ENCODE results near the gene CYP21A2.
"Not testable (repeated sequence)": the region's sequence is repeated elsewhere in the genome, so short reads cannot be mapped to it uniquely, and the experiment has no call there.

CYP21A2 gene

GRCh38 chr6:32037598-32038524 lies at the start of gene CYP21A2:
Gene CYP21A2, plus strand, starts transcription at chr6:32038415. Its CDS starts 8 bp downstream, at chr6:32038423.
- DNase-seq: not testable (repeated sequence)

- not testable (repeated sequence) for DNase-seq
These were observed 48.9 kb upstream of the CYP21A2 start for GRCh38 chr6:31989363-31989762.

GRCh38 chr6:31994421-31994820 lies 43.8 kb upstream of the CYP21A2 start:
- DNase-seq: not testable (repeated sequence)

- not testable (repeated sequence) for DNase-seq
These were observed 41.8 kb upstream of the CYP21A2 start for GRCh38 chr6:31996385-31996784.

GRCh38 chr6:32002546-32003268 lies 35.5 kb upstream of the CYP21A2 start:
- not testable (repeated sequence) for DNase-seq

- DNase-seq: not testable (repeated sequence)
These were observed 34.9 kb upstream of the CYP21A2 start for GRCh38 chr6:32003301-32003700.

- not testable (repeated sequence) for DNase-seq
These were observed 33.8 kb upstream of the CYP21A2 start for GRCh38 chr6:32004393-32004792.

GRCh38 chr6:32004864-32005537 lies 33.2 kb upstream of the CYP21A2 start:
- DNase-seq: not testable (repeated sequence)

- not testable (repeated sequence) for DNase-seq
These were observed 32.7 kb upstream of the CYP21A2 start for GRCh38 chr6:32005538-32005880.

- not testable (repeated sequence) for DNase-seq
These were observed 32.2 kb upstream of the CYP21A2 start for GRCh38 chr6:32005991-32006529.

- DNase-seq: not testable (repeated sequence)
These were observed 31.1 kb upstream of the CYP21A2 start for GRCh38 chr6:32007086-32007485.

GRCh38 chr6:32008037-32008436 lies 30.2 kb upstream of the CYP21A2 start:
- DNase-seq: not testable (repeated sequence)

- not testable (repeated sequence) for DNase-seq
These were observed 29.6 kb upstream of the CYP21A2 start for GRCh38 chr6:32008616-32009015.

GRCh38 chr6:32009537-32009936 lies 28.7 kb upstream of the CYP21A2 start:
- not testable (repeated sequence) for DNase-seq

- not testable (repeated sequence) for DNase-seq
These were observed 27.2 kb upstream of the CYP21A2 start for GRCh38 chr6:32010856-32011530.

GRCh38 chr6:32012941-32013617 lies 25.1 kb upstream of the CYP21A2 start:
- not testable (repeated sequence) for DNase-seq

GRCh38 chr6:32013738-32014137 lies 24.5 kb upstream of the CYP21A2 start:
- not testable (repeated sequence) for DNase-seq

GRCh38 chr6:32014547-32014946 lies 23.7 kb upstream of the CYP21A2 start, which contains the start of gene C4B:
Gene C4B, plus strand, starts transcription at chr6:32014795. Its CDS starts 51 bp downstream, at chr6:32014846.
- not testable (repeated sequence) for DNase-seq

- not testable (repeated sequence) for DNase-seq
These were observed 16.1 kb upstream of the CYP21A2 start for GRCh38 chr6:32022100-32022499.

- not testable (repeated sequence) for DNase-seq
These were observed 9.6 kb upstream of the CYP21A2 start for GRCh38 chr6:32028631-32029030.

GRCh38 chr6:32029553-32029952 lies 8.7 kb upstream of the CYP21A2 start:
- DNase-seq: not testable (repeated sequence)
